GM12801 (cell line): ENCODE measurements around the gene AUTS2.

Source experiments
- TF ChIP-seq, protein P1 (sequence below): IDR thresholded peaks from one replicate; pipeline ENCODE4 v1.5.1; 2011; ENCODE audit warnings: control low read depth; ENCODE audit not compliant: insufficient read length; ENCODE audit errors: extremely low read depth

AUTS2 gene

GRCh38 chr7:70627461-70627860 lies 1029.2 kb downstream of the AUTS2 start:
- TF ChIP-seq, protein P1, sequence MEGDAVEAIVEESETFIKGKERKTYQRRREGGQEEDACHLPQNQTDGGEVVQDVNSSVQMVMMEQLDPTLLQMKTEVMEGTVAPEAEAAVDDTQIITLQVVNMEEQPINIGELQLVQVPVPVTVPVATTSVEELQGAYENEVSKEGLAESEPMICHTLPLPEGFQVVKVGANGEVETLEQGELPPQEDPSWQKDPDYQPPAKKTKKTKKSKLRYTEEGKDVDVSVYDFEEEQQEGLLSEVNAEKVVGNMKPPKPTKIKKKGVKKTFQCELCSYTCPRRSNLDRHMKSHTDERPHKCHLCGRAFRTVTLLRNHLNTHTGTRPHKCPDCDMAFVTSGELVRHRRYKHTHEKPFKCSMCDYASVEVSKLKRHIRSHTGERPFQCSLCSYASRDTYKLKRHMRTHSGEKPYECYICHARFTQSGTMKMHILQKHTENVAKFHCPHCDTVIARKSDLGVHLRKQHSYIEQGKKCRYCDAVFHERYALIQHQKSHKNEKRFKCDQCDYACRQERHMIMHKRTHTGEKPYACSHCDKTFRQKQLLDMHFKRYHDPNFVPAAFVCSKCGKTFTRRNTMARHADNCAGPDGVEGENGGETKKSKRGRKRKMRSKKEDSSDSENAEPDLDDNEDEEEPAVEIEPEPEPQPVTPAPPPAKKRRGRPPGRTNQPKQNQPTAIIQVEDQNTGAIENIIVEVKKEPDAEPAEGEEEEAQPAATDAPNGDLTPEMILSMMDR, result no peak

DNA sequence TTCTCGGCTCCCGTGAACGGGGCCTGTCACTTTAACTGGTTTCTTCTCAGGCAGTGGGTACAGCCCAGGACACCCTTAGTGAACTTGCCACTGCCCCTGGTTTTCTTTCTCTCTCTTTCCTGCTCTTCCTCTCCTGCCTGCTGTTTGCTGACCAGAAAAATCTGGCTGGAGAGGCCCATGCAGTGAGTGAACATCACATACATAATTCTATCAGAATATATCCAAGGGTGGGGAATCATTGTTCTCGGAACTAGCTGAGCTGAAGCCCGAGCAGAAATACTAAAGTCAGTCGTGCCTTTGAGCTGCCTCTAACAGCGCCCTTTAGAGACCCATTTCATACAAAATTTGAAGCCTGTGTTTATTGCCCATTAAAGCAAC lies 1032.2 kb downstream of the AUTS2 start:
- TF ChIP-seq, protein P1, result no peak

- TF ChIP-seq, protein P1, result no peak
Measured at GRCh38 chr7:70630818-70631457, 1032.7 kb downstream of the AUTS2 start.

- TF ChIP-seq, protein P1, result no peak
Measured at GRCh38 chr7:70631718-70632117, 1033.4 kb downstream of the AUTS2 start.

- TF ChIP-seq, protein P1, result no peak
Measured at GRCh38 chr7:70632400-70632799, 1034.1 kb downstream of the AUTS2 start.

DNA sequence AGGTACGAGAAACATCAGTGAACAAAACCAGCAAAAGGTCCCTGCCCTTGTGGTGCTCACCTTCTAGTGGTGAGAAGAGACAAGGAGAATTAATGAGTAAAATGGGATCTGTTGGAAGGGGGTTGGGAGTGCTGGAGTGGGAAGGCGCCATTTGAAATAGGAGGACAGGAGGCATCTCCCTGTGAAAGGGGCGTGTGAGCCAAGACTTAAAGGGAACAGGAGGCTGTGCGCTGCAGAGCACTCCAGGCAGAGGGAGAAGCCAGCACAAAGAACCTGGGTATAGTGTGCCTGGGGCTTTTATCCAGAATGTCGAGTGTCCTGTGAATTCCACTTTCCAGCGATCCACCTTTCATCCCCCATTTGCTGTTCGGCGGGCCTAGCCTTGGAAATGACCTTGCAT lies 1035.8 kb downstream of the AUTS2 start:
- TF ChIP-seq, protein P1, result no peak

DNA sequence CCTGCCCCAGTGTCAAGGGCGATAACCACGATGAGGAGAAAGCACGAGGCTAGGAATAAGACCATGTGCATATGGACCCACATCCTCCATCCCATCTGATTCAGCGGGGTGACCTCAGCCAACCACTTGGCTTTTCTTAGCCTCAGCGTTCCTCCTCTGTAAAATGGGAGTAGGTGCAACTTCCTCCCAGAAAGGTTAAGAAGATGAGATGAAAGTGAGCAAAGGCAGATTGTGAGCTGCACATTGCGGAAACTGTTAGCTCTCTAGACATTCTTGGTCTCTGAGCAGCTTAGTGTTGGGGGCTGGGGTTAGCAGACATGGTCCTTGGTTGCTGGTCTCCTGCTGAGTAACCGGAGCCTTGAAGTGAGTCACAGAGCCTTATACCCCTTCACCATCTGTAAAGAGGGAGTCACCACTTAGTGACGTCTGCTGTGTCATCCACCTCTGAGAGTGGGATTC lies 1036.4 kb downstream of the AUTS2 start:
- TF ChIP-seq, protein P1, result no peak
